GM23248 (cell line): Measurements from ENCODE around the gene ZNF599. TPM values are rescaled to one million over a fixed set of nuclear protein-coding genes. Genes with fewer than 3 reads are reported as not detected.
A peak's percentile ranks its signal among the peaks of the same experiment; 100 is the strongest.

Experiments used
- DNase-seq: peaks from one replicate; pipeline ENCODE4 v3.0.0-alpha.2; 2015
- H2AFZ ChIP-seq: fragments of 200-600 bp; sonication (generic); 2 replicates; pipeline ENCODE4 v1.6.1; 2016; ENCODE audit warnings: antibody characterized with exemption
- H3F3A ChIP-seq: fragments of 200-600 bp; sonication (generic); 2 replicates; pipeline ENCODE4 v1.6.1; 2016; ENCODE audit warnings: mild to moderate bottlenecking, antibody characterized with exemption, mixed run types; ENCODE audit not compliant: insufficient read depth
- H3K27ac ChIP-seq: fragments of 200-600 bp; sonication (generic); 2 replicates; pipeline ENCODE4 v1.5.1; 2016; ENCODE audit warnings: mild to moderate bottlenecking
- H3K27me3 ChIP-seq: fragments of 200-600 bp; sonication (generic); replicated peaks from 2 replicates; pipeline ENCODE4 v1.6.1; 2016; ENCODE audit warnings: mild to moderate bottlenecking; ENCODE audit not compliant: insufficient read depth
- H3K36me3 ChIP-seq: fragments of 200-600 bp; sonication (generic); 2 replicates; pipeline ENCODE4 v1.6.1; 2016; ENCODE audit warnings: low read depth, mild to moderate bottlenecking
- H3K4me1 ChIP-seq: fragments of 200-600 bp; sonication (generic); 2 replicates; pipeline ENCODE4 v1.6.1; 2016; ENCODE audit warnings: mild to moderate bottlenecking; ENCODE audit not compliant: insufficient read depth
- H3K4me2 ChIP-seq: fragments of 200-600 bp; sonication (generic); one replicate; pipeline ENCODE4 v1.6.1; 2016; ENCODE audit warnings: mild to moderate bottlenecking; ENCODE audit not compliant: unreplicated experiment
- H3K4me3 ChIP-seq: fragments of 200-600 bp; sonication (generic); 2 replicates; pipeline ENCODE4 v1.5.1; 2016; ENCODE audit warnings: mild to moderate bottlenecking
- H3K79me2 ChIP-seq: fragments of 200-600 bp; sonication (generic); 2 replicates; pipeline ENCODE4 v1.6.1; 2016; ENCODE audit warnings: mild to moderate bottlenecking; ENCODE audit not compliant: insufficient read depth
- H3K9ac ChIP-seq: fragments of 200-600 bp; sonication (generic); 2 replicates; pipeline ENCODE4 v1.6.1; 2016; ENCODE audit warnings: mild to moderate bottlenecking
- H3K9me2 ChIP-seq: fragments of 200-600 bp; sonication (generic); 2 replicates; pipeline ENCODE4 v1.6.1; 2016; ENCODE audit warnings: mixed run types, mild to moderate bottlenecking, moderate library complexity; ENCODE audit not compliant: insufficient read depth
- H3K9me3 ChIP-seq: fragments of 200-600 bp; sonication (generic); one replicate; pipeline ENCODE4 v1.6.1; 2017; ENCODE audit warnings: low read depth
- H4K20me1 ChIP-seq: fragments of 200-600 bp; sonication (generic); 2 replicates; pipeline ENCODE4 v1.6.0; 2016; ENCODE audit not compliant: insufficient read depth
- EZH2 ChIP-seq: fragments of 200-600 bp; sonication (generic); IDR thresholded peaks from 2 replicates; pipeline ENCODE4 v1.6.1; 2018; ENCODE audit warnings: antibody characterized with exemption, mild to moderate bottlenecking; ENCODE audit not compliant: insufficient read depth, poor library complexity, severe bottlenecking
- EZH2phosphoT487 ChIP-seq: fragments of 200-600 bp; sonication (generic); IDR thresholded peaks from 2 replicates; pipeline ENCODE4 v1.6.1; 2018; ENCODE audit warnings: antibody characterized with exemption, moderate library complexity, mild to moderate bottlenecking, low read depth; ENCODE audit not compliant: insufficient read depth
- WGBS, 2 experiments: methylation state at CpG; one replicate each; pipeline ENCODE4 v1.1.6; 2015 to 2017; ENCODE audit warnings: low lambda C conversion rate in 2 of 2, low coverage in 1 of 2; ENCODE audit errors: missing lambda C conversion rate in 2 of 2; 5-methylcytosine and 5-hydroxymethylcytosine counted together
- in situ Hi-C: fragments of 300-500 bp; cut with MboI; formaldehyde crosslinking; loops from 2 replicates; pipeline ENCODE4 v1.15.0; 2020
- polyA plus RNA-seq: library from polyadenylated mRNA; unstranded; fragments of >200 nt; fragmentation: Nextera tagmentation; extraction: Ambion mirVana; gene quantifications from 2 replicates; pipeline ENCODE4 v1.2.1, GENCODE V29; 2016
- total RNA-seq: library from RNA; depleted of rRNA; stranded (reverse); fragments of >200 nt; shearing (Covaris generic); gene quantifications from 2 replicates; pipeline ENCODE4 v1.2.3, GENCODE V29; 2014

Gene ZNF599
- total and polyA plus RNA-seq, 2 experiments from 2014 or later, result 7.6 to 7.8 TPM

DNA sequence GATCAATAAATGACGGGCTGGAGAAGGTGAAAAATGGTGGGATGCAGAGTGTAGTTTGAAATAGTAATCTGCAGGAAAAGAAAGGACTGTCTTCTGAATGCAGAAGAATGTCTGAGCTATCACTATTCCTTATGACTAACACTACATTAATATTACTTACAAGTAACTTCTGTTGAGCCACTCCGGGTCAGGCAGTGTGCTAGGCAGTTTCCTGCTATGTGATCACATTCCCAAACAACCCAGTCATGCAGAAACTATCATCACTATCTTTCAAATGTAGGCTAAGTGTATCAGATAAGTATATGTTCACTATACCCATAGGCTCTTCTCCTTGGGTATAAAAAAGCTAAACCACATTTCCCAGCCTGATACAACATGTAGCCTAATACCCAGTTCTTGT, 6.6 kb downstream of the ZNF599 start:
- H3K4me3 ChIP-seq, result no peak overlapping the region
- H3K9ac ChIP-seq, result no peak overlapping the region
- H3K36me3 ChIP-seq, result peaks cover 77% of the 10 kb centered on the region
- no peak overlapping the region for H3K4me2 ChIP-seq
- WGBS, 2 experiments, result 68 to 70% methylated on average over 2 of the region's 2 CpGs
- no peaks in the 10 kb centered on the region for H3F3A ChIP-seq
- TF ChIP-seq EZH2phosphoT487, result no peak
- no peak for TF ChIP-seq EZH2
- H3K4me1 ChIP-seq, result no peaks in the 10 kb centered on the region
- no peaks in the 10 kb centered on the region for H3K9me2 ChIP-seq
- no peak overlapping the region for H2AFZ ChIP-seq
- H3K27me3 ChIP-seq, result no peaks in the 10 kb centered on the region
- in situ Hi-C loops, result no loop called here
- no peak overlapping the region for H3K27ac ChIP-seq
- peaks cover 5% of the 10 kb centered on the region for H3K9me3 ChIP-seq
- peaks cover 15% of the 10 kb centered on the region for H3K79me2 ChIP-seq
- DNase-seq, result peak; percentile 0
- no peaks in the 10 kb centered on the region for H4K20me1 ChIP-seq

DNA sequence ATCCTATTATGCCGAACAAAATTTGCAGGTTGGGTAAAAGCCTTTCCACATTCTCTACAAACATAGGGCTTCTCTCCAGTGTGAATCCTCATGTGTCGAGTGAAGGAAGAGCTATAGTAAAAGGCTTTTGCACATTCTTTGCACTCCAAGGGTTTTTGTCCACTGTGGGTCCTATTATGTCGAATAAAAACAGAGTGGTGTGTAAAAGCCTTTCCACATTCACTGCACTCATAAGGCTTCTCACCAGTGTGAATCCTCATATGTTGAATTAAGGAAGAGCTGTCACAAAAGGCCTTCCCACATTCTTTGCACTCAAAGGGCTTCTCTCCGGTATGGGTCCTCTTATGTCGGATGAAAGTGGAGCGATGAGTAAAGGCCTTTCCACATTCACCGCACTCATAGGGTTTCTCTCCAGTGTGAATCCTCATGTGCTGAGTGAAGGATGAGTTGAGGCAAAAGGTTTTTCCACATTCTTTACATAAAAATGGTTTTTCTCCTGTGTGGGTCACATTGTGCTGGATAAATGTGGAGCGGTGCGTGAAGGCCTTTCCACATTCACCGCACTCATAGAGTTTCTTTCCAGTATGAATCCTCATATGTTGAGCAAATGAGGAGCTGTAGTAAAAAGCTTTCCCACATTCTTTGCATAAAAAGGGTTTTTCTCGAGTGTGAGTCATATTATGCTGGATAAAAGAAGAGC, 13.6 kb downstream of the ZNF599 start:
- H3K9me2 ChIP-seq, result no peaks in the 10 kb centered on the region
- no peak overlapping the region for H3K9ac ChIP-seq
- TF ChIP-seq EZH2 (no peak), EZH2phosphoT487 (no peak)
- H3K4me1 ChIP-seq, result no peaks in the 10 kb centered on the region
- H3F3A ChIP-seq, result no peaks in the 10 kb centered on the region
- peaks cover 32% of the 10 kb centered on the region for H3K9me3 ChIP-seq
- no peak overlapping the region for H3K4me2 ChIP-seq
- DNase-seq, result no peak
- no peak overlapping the region for H3K4me3 ChIP-seq
- H3K27me3 ChIP-seq, result no peaks in the 10 kb centered on the region
- 93 to 96% methylated on average over 11 of the region's 11 CpGs for WGBS, 2 experiments
- H3K79me2 ChIP-seq, result no peaks in the 10 kb centered on the region
- in situ Hi-C loops, result no loop called here
- H4K20me1 ChIP-seq, result no peaks in the 10 kb centered on the region
- H3K27ac ChIP-seq, result no peak overlapping the region
- H3K36me3 ChIP-seq, result peaks cover 61% of the 10 kb centered on the region
- H2AFZ ChIP-seq, result no peak overlapping the region

DNA sequence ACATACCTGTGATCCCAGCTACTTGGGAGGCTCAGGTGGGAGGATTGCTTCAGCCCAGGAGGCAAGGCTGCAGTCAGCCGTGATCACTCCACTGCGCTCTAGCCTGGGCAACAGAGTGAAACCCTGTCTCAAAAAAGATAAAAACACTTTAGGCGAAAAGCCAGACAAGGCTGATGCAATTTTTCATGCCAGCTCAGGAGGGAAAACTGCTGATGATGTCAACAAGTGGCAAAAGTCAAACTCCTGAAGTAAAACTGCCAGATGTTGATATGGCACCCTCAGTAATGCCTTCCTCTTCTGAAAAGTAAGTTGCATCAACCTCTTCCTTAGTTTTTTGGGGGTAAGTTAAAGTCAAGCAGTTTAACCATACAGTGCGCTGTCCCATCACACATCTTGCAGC, 15.6 kb downstream of the ZNF599 start:
- no peaks in the 10 kb centered on the region for H3K4me1 ChIP-seq
- no peaks in the 10 kb centered on the region for H3F3A ChIP-seq
- no peak overlapping the region for H3K4me3 ChIP-seq
- no peak overlapping the region for H3K27ac ChIP-seq
- H3K9me3 ChIP-seq, result peaks cover 32% of the 10 kb centered on the region
- 80 to 82% methylated on average over 4 of the region's 4 CpGs for WGBS, 2 experiments
- H2AFZ ChIP-seq, result no peak overlapping the region
- no peak for DNase-seq
- no peak overlapping the region for H3K4me2 ChIP-seq
- H3K9ac ChIP-seq, result no peak overlapping the region
- in situ Hi-C loops, result no loop called here
- peaks cover 42% of the 10 kb centered on the region for H3K36me3 ChIP-seq
- TF ChIP-seq EZH2phosphoT487, result no peak
- no peak for TF ChIP-seq EZH2
- no peaks in the 10 kb centered on the region for H3K79me2 ChIP-seq
- no peaks in the 10 kb centered on the region for H3K9me2 ChIP-seq
- no peaks in the 10 kb centered on the region for H3K27me3 ChIP-seq
- H4K20me1 ChIP-seq, result no peaks in the 10 kb centered on the region

DNA sequence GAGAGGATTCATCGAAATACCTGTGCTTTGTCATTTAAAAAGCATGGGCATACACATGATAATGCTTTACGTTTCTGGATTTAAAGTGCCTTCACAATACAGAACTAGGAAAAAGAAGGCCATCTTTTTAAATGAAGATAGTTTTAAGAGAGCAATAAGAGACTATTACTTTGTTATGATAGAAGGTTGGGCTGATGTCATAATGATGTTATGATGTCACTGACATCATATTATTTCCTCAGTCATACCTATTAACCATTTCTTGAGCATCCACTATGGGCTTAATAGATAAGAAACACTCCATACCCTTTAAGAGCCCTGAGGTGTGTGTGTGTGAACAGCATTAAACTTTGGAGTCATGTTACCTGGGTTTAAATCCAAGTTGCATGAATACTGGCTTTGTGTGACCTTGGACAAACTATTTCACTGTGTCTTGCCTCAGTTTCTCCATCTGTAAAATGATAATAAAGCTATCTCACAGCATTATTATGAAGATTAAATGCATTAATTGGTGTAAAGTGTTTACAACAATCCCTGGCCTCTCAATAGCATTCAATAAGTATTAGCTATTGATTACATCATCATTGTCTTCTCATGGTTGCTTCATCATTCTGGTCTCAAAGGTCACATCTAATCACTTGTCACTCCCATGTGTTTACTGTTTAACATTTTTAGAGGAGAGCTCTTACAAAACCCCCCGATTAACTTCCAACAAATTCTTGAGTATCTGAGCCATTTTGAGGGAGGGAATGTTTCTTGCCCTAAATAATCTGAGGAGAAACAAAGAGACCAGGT, 27.9 kb downstream of the ZNF599 start:
- Histone ChIP-seq H3K4me3 (no peak overlapping the region), H4K20me1 (no peaks in the 10 kb centered on the region), H3K4me2 (no peak overlapping the region), H3K9me3 (peaks cover 4% of the 10 kb centered on the region), H3K9ac (no peak overlapping the region), H3K4me1 (no peaks in the 10 kb centered on the region), H3K9me2 (no peaks in the 10 kb centered on the region), H2AFZ (no peak overlapping the region), H3F3A (no peaks in the 10 kb centered on the region), H3K79me2 (no peaks in the 10 kb centered on the region), H3K27me3 (no peaks in the 10 kb centered on the region), H3K27ac (no peak overlapping the region), H3K36me3 (peaks cover 23% of the 10 kb centered on the region)
- in situ Hi-C loops, result no loop called here
- DNase-seq, result no peak
- TF ChIP-seq EZH2phosphoT487, result no peak
- TF ChIP-seq EZH2, result no peak
- WGBS, 2 experiments, result 92 to 96% methylated on average over 3 of the region's 3 CpGs
